ENCODE measurements around the gene RAB11FIP3. TPM values are rescaled to one million over a fixed set of nuclear protein-coding genes. Genes with fewer than 3 reads are reported as not detected.

The RAB11FIP3 gene
- total RNA-seq, 1 donor = 14.7 TPM

DNA sequence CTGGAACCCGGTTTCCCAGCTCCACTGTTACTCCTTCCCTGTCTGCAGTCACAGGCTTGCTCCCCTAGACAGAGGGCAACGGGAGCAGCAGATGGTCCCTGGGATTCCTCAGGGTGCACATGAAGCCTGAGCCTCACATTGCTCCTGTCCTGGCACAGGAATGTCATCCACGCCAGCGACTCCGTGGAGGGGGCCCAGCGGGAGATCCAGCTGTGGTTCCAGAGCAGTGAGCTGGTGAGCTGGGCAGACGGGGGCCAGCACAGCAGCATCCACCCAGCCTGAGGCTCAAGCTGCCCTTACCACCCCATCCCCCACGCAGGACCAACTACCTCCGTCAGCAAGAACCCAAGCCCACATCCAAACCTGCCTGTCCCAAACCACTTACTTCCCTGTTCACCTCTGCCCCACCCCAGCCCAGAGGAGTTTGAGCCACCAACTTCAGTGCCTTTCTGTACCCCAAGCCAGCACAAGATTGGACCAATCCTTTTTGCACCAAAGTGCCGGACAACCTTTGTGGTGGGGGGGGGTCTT is 25.3 kb upstream of the RAB11FIP3 start:
- TF ChIP-seq, protein P1, sequence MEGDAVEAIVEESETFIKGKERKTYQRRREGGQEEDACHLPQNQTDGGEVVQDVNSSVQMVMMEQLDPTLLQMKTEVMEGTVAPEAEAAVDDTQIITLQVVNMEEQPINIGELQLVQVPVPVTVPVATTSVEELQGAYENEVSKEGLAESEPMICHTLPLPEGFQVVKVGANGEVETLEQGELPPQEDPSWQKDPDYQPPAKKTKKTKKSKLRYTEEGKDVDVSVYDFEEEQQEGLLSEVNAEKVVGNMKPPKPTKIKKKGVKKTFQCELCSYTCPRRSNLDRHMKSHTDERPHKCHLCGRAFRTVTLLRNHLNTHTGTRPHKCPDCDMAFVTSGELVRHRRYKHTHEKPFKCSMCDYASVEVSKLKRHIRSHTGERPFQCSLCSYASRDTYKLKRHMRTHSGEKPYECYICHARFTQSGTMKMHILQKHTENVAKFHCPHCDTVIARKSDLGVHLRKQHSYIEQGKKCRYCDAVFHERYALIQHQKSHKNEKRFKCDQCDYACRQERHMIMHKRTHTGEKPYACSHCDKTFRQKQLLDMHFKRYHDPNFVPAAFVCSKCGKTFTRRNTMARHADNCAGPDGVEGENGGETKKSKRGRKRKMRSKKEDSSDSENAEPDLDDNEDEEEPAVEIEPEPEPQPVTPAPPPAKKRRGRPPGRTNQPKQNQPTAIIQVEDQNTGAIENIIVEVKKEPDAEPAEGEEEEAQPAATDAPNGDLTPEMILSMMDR (IDR thresholded peaks at IDR 0.05; ENCODE audit: insufficient read depth, low read length) = no peak
- no peak for DNase-seq (ENCODE audit: low read depth)
- H3K4me3 ChIP-seq (ENCODE audit: low read depth, low read length) = peak overlapping the region; percentile 87

DNA sequence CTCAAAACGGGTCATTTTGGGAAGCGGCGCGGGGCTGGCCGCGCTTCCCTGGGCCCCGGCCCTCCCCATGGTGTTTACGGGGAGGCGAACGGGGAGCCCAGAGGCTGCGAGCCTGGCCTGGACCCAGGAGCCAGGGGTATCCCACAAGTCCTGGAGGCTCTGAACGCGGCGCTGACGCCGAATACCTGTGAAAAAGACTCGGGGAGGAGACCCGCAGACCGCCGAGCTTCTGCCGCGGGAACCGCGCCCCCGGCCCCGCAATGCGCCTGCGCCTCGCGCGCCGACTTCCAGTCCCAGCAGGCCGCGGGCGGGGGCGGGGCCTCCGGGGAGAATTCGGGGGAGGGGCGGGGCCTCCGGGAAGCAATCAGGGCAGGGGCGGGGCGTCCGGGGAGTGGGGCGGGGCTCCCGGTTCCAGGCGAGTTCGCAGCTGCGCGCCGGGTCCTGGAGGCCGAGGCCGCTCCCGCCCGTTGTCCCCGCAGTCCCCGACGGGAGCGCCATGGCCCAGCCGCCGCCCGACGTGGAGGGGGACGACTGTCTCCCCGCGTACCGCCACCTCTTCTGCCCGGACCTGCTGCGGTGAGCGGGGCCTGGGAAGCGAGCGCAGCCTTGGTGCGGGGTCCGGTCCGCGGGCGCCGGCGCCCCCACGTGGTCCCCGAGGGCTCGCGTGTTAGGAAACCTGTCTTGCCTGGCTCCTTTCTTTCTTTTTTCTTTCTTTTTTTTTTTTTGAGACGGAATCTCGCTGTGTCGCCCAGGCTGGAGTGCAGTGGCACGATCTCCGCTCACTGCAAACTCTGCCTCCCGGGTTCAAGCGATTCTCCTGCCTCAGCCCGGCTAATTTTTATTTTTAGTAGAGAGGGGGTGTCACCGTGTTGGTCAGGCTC is 23.7 kb upstream of the RAB11FIP3 start, which contains the start of gene DECR2:
Gene DECR2 (plus strand): TSS at position 418 of the 881 bp plus-strand sequence. CDS start 79 bp downstream, at position 497.
- TF ChIP-seq, protein P1 (IDR thresholded peaks at IDR 0.05; ENCODE audit: insufficient read depth, low read length) = peak; percentile 14
- H3K4me3 ChIP-seq (ENCODE audit: low read depth, low read length) = peak within 1 kb of the TSS; percentile 87
- peak; percentile 87 for DNase-seq (ENCODE audit: low read depth)

DNA sequence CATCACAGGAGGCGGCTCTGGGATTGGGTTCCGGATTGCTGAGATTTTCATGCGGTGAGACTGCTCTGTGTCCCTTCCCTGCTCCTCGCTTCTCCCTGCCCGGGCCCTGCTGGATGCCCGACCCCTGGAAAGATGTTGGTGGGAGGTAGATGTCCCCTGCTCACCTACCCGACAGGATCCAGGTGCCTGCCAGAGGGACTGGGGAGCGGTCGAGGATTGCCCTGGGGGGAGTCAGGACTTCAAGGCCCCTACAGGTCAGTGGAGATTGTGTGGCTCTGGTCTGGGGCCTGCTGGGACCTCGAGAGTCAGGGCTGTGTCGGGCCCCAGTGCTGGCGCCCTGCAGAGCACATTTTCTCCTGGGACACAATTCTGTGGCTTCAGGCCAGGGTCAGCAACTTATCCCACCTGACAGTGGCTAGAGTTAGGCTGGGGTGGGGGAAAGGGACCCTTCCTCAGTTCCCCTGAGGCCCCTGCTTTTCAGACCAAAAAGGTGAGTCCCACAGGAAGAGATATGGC is 20.4 kb upstream of the RAB11FIP3 start:
- TF ChIP-seq, protein P1 (IDR thresholded peaks at IDR 0.05; ENCODE audit: insufficient read depth, low read length) = no peak
- no peak overlapping the region for H3K4me3 ChIP-seq (ENCODE audit: low read depth, low read length)
- no peak for DNase-seq (ENCODE audit: low read depth)

DNA sequence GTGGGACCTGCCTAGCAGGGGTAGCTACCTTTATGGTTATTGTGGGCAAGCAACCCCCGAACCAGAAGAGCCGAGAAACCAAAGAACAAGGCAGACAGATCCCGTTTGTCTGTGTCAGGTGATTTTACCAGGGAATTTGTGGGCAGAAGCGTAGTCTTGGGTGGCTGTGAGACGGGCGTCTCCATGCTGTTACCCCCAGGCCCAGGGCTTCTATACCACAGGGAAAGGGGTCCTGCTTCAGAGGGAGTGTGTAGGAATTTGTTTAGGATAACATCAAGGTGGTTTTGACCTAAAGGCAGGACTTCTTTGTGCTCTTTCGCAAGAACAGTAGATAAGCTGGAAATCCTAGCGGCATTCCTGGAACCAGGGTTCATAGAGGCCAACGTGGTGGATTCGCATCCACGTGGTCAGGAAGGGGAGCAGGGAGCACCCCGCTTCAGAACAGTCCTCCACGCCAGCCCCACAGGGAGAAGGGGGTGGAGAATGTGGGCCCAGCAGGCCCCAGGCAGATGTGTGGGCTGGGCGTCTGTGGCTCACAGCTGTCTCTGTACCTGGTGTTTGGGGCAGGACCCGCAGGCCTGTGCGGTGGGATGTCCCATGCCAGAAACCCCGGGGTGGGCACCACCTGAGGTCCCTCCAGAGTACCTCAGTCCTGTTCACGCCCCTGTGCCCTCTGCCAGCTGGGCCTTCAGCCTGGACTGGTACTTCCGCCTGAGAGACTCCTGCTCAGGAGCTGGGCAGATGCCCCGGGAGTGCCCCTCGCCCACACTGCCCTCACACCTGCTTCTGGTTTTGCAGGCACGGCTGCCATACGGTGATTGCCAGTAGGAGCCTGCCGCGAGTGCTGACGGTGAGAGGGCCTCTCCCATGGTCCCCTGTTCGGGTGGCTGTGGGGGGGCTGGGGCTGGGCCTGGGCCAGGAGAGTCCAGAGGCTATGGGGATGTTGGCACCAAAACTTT is 19.6 kb upstream of the RAB11FIP3 start:
- no peak overlapping the region for H3K4me3 ChIP-seq (ENCODE audit: low read depth, low read length)
- DNase-seq (ENCODE audit: low read depth) = no peak
- TF ChIP-seq, protein P1 (IDR thresholded peaks at IDR 0.05; ENCODE audit: insufficient read depth, low read length) = no peak

DNA sequence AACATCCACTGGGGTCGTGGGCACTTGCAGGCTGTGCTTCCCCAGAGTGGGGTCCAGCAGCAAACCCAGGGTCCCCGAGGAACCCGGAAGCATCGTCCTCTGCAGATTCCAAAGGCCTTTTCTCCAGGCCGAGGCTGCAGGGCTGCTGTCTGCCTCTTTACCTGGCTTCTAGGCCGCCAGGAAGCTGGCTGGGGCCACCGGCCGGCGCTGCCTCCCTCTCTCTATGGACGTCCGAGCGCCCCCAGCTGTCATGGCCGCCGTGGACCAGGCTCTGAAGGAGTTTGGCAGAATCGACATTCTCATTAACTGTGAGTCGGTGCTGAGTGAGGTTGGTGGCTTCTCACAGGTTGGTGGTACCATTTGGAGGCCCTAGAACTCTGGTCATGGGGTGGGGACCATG is 18.2 kb upstream of the RAB11FIP3 start:
- TF ChIP-seq, protein P1 (IDR thresholded peaks at IDR 0.05; ENCODE audit: insufficient read depth, low read length) = no peak
- no peak for DNase-seq (ENCODE audit: low read depth)
- H3K4me3 ChIP-seq (ENCODE audit: low read depth, low read length) = no peak overlapping the region

DNA sequence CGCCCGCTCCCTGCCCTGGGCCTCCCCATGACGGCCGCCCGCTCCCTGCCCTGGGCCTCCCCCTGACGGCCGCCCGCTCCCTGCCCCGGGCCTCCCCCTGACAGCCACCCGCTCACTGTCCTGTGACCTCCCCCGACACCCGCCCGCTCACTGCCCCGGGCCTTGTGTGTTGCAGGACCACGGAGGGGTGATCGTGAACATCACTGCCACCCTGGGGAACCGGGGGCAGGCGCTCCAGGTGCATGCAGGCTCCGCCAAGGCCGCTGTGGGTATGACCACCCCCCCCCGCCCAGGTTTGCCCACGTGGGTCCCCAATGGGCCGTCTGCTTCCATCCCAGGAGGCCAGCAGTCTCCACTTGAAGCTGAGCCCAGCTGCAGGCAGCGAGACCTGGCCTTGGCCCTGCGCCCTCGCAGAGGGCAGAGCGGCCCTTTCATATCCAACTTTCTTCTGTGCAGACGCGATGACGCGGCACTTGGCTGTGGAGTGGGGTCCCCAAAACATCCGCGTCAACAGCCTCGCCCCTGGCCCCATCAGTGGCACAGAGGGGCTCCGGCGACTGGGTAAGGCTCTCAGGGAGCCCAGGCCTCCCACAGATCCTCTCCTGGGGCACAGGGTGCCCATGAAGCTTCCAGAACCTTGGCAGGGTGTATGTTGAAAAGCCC is 14.8 kb upstream of the RAB11FIP3 start:
- no peak overlapping the region for H3K4me3 ChIP-seq (ENCODE audit: low read depth, low read length)
- no peak for DNase-seq (ENCODE audit: low read depth)
- TF ChIP-seq, protein P1 (IDR thresholded peaks at IDR 0.05; ENCODE audit: insufficient read depth, low read length) = no peak

All from fibroblast of the aortic adventitia (primary cell).